ENCODE measurements around the gene ALDH2.
"Not testable (repeated sequence)": the region's sequence is repeated elsewhere in the genome, so short reads cannot be mapped to it uniquely, and the experiment has no call there.

The ALDH2 gene

DNA sequence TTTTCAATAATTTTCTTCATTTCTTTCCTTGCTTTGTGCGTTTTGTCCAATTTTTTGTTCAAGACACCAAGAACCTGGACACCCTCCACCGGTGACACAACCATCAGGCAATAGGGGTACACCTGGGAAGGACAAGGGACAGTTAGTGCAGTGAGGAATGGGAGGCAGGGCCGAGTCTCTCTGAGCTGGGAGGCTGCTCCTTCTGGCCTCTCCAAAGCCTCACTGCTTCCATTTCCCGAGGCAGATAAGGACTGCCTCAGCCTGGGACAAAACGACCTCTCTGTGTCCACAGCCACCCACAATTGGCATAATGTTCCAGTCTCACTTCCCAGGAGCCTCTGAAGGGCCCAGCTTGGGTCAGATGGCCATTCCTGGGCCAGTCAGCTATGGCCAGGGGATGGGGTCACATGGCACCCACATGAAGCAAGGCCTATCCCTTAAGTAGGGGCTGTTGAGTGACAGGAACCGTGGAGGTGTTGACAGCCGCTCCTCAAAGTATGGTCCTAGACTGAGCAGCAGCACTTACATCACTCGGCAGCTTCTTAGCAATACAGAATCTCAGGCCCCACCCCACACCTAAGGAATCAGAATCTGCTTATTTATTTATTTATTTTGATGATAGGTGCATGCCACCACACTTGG, 61.7 kb downstream of the ALDH2 start:
- DNase-seq, result no peak

DNA sequence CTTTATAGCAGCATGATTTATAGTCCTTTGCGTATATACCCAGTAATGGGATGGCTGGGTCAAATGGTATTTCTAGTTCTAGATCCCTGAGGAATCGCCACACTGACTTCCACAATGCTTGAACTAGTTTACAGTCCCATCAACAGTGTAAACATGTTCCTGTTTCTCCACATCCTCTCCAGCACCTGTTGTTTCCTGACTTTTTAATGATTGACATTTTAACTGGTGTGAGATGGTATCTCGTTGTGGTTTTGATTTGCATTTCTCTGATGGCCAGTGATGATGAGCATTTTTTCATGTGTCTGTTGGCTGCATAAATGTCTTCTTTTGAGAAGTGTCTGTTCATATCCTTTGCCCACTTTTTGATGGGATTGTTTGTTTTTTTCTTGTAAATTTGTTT, 62.9 kb downstream of the ALDH2 start:
- DNase-seq, result not testable (repeated sequence)

DNA sequence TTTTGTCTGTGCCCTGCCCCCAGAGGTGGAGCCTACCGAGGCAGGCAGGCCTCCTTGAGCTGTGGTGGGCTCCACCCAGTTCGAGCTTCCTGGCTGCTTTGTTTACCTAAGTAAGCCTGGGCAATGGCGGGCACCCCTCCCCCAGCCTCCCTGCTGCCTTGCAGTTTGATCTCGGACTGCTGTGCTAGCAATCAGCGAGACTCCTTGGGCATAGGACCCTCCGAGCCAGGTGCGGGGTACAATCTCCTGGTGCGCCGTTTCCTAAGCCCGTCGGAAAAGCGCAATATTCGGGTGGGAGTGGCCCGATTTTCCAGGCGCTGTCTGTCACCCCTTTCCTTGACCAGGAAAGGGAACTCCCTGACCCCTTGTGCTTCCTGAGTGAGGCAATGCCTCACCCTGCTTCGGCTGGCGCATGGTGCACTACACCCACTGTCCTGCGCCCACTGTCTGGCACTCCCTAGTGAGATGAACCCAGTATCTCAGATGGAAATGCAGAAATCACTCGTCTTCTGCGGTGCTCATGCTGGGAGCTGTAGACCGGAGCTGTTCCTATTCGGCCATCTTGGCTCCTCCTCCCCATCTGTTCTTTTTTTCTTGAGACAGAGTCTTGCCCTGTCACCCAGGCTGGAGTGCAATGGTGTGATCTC, 68.1 kb downstream of the ALDH2 start:
- not testable (repeated sequence) for DNase-seq

DNA sequence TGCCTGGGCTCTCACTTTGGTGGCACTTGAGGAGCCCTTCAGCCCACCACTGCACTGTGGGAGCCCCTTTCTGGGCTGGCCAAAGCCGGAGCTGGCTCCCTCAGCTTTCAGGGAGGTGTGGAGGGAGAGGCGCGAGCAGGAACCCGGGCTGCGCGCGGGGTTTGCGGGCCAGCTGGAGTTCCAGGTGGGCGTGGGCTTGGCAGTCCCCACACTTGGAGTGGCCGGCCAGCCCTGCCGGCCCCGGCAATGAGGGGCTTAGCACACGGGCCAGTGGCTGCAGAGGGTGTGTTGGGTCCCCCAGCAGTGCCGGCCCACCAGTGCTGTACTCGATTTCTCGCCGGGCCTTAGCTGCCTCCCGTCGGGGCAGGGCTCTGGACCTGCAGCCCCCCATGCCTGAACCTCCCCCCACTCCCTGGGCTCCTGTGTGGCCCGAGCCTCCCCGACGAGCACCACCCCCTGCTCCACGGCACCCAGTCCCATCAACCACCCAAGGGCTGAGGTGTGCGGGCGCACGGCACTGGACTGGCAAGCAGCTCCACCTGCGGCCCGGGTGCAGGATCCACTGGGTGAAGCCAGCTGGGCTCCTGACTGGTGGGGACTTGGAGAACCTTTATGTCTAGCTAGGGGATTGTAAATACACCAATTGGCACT, 68.9 kb downstream of the ALDH2 start:
- DNase-seq, result not testable (repeated sequence)

DNA sequence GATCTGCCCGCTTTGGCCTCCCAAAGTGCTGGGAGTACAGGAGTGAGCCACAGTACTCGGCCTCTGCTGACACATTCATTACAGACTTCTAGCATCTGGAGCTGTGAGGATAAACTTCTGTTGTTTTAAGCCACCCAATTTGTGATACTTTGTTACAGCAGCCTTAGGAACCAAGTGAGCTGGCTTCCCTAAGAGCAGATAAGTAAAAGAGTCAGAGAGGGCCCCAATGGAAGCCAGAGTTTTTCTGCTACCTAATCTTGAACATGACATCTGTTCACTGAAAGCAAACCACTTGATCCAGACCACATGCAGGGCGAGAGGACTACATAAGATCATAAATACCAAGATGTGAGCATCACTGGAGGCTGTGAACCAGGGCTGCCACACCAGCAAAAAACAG, 71.6 kb downstream of the ALDH2 start:
- DNase-seq, result no peak

DNA sequence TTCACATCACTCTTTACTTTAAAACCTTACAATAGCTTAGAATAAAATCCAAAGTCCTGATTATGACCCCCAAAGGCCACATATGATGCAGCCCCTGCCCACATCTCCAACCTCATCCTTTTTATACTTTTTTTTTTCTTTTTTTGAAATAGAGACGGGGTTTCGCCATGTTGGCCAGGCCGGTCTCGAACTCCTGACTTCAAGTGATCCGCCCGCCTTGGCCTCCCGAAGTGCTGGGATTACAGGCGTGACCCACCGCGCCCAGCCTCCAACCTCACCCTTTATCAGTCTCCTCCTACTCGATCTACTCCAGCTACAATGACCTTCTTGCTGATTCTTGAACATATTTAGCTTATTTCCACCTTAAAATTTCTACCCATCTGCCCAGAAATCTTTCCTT, 74.1 kb downstream of the ALDH2 start:
- DNase-seq, result no peak

DNA sequence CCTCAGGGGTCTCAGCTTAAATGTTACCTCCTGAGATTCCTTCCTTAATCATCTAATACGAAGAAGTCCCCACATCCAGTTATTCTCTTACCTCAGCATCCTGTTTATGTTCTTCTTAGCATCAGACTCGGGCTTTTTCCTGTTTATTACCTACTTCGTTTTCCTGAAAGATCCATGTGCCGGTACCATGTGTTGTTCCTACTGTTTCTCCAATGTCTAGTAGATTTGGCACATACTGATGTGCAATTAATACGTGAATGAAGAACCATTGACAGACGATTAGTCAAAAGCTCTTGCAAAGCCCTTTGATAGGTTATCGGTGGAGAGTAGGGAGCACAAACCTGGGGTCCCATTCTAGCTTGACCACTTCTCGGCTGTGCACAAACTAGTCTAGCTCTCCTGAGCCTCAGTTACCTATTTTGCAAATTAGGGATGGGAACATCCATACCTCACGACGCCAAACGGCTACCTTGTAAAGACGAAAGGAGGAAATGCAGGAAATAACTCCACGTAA, 74.6 kb downstream of the ALDH2 start:
- DNase-seq, result no peak

DNA sequence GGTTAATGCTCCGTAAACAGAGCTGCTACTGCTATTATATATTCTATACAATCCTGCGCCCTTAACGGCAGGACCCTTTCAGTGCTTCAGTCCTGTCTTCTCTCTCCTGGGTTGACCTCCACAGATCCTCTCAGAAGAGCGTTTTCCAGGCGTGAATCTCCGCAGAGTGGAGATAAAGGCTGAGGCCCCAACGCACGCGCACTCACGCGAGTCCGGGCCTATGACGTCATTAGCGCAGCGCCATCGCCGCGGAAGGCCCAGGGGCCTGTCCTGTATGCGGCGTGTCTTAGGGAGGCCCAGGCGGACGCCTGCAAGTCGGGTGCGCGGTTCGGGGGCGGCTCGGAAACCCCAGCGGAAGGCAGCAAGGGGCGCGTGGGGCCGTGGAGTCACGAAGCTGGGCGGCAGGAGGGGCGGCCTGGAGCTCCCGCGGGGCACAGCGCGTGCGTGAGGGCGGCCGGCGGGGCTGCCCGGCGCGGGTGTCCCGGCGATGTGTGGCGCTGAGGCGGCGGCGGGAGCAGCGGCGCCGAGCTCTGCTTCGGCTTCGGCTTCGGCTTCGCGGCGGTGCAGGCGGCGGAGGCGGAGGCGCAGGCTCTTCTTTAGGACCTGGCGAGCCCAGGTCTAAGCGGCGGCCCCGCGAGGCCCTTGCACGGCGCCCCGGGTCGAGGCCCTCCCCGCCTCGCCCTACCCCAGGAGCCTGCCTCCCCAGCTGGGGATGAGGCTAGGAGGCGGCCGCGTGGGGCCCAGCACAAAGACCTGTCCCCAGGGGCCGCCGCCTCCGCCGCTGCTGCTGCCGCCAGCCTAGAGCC, 75.2 kb downstream of the ALDH2 start, which contains the start of gene MAPKAPK5:
TSS of gene MAPKAPK5 (plus strand) at position 479 of the 806 bp plus-strand sequence. CDS start 506 bp downstream, outside the sequence.
- peak; percentile 99 for DNase-seq

DNA sequence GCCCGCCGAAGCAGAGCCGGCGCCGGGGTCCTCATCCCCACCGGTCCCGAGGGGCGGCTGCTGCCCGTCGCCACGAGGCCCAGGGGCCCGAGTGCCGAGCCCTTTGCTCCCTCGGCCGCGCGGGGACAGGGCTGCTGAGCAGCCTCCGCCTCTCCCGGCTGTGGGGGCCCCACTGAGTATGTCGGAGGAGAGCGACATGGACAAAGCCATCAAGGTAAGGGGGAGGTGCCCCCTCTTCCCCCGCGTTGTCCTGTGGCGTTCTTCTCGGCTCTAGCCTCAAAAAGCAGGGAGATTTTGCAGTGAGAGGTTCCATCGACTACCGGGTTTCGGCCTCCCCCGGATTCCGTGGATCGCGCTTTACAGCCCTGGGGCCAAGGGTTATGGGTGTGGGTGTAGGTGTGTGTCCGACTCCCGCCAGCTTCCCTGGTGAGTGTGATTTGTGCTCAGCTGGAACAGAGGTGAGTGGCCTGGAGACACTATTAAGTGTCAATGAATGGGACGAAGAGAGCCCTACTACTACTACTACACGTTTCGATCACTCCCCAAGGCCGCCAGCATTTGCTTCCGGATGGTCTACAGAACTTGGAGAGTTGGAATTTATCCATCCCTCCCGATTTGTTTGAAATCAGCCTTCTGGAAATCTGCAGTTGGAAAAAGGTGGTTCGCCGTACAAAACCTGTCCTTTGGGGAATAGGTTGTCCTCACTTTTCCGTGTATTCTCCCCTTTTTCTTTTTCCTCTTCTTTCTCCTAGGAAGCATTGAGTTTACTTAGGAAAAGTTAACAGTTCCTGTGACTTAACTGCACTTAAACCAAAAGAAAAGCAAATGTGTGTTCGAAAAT, 76.0 kb downstream of the ALDH2 start:
- no peak for DNase-seq

DNA sequence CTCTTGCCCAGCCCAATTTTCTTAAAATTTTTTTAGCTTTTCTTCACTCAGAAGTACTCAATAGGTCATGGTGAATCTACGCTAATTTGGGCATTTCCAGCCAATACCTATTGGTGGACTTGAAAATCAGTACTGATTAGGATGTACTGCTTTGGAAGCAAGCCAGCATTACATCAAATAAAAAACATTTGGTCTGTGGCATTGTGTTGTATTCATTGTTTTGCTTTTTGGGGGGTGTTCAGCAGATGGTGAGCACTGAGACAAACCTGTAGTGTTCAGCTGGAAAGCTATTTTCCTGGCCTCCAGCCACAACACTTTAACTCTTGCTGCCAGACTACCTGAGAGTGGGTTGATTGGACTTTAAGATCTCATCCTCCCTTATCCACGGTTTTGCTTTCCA, 79.3 kb downstream of the ALDH2 start:
- no peak for DNase-seq

DNA sequence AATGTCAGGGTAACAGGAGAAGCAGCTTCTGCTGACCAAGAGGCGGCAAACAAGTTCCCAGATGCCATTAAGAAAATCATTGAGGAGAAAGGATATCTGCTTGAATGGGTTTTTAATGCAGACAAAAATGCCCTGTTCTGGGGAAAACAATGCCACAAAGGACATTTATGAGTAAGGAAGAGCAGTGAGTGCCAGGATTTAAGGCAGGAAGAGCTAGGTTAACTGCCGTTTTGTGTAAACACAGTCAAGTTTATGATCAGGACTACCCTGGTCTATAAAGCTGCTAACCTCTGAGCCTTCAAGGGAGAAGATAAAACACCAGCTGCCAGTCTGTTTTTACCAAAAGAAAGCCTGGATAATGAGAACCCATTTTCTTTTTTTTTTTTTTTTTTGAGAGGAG, 83.8 kb downstream of the ALDH2 start:
- DNase-seq, result no peak

DNA sequence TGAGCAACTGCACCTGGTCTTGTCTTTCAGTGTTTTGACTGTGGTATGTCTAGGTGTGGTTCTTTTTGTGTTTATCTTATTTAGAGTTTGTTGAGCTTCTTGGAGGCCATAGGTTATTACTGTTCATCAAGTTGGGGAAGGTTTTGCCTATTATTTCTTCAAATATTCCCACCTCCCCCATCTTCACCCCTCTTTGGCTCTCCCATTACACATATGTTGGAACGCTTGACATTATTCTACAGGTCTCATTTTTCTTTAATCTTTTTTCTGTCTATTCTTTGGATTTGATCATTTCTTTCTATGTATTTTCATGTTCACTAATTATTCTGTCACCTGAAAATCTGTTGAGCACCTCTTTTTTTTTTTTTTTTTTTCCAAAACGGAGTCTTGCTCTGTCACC, 91.5 kb downstream of the ALDH2 start:
- DNase-seq, result no peak

DNA sequence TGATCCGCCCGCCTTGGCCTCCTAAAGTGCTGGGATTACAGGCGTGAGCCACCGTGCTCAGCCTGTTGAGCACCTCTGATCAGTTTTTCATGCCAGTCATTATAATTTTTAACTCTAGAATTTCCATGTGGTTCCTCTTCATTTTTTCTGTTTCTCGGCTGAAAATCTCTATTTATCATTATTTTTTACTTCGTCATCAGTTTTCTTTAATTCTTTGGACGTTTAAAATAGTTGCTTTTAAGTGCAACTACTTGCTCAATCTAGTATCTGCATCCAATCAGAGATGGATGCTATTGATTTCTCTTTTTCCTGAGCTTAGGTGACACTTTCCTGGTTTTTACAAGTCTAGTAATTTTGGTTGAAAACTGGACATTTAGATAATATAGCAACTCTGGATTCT, 92.0 kb downstream of the ALDH2 start:
- no peak for DNase-seq

DNA sequence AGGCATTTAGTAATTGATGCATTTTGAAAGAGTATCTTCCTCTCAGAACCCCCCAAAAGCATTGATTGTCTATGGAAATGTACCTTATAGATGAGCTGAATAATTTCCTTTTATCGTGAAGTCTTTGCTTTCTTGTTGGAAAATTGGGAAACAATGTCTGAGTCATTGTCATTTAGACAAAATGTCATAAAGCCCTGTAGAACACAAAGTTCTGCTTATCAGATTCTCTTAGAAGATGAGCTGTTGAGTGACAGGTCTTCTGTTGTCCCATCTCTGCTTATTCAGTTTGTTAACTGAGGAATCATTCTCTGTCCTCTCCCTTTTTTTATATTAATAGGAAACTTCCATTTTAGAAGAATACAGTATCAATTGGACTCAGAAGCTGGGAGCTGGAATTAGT, 98.2 kb downstream of the ALDH2 start:
- no peak for DNase-seq

Data from retina (tissue), 1 donor.